SK-N-SH treated with all-trans-retinoic acid at 6 μM for 48 hours (cell line): Measurements from ENCODE around the gene IGDCC3.
"Not testable (repeated sequence)": the region's sequence is repeated elsewhere in the genome, so short reads cannot be mapped to it uniquely, and the experiment has no call there.

Experiments
- ATAC-seq: fragments of 200-7000 bp; cut with Tn5 transposase; 3 replicates; pipeline ENCODE4 v1.9.1; 2020; ENCODE audit warnings: mild to moderate bottlenecking, moderate library complexity
- ARNTL ChIP-seq: fragments of 450-650 bp; formaldehyde crosslinking; IDR thresholded peaks from 2 replicates; pipeline ENCODE4 v1.5.0; 2020; ENCODE audit warnings: low read depth, mild to moderate bottlenecking, moderate library complexity, borderline replicate concordance
- BACH2 ChIP-seq: fragments of 250-450 bp; sonication (Bioruptor Pico); IDR thresholded peaks from 2 replicates; pipeline ENCODE4 v1.9.0; 2021; ENCODE audit warnings: mild to moderate bottlenecking, borderline replicate concordance
- CSDC2 ChIP-seq: fragments of 250-450 bp; sonication (Bioruptor Pico); IDR thresholded peaks from 2 replicates; pipeline ENCODE4 v1.5.0; 2020; ENCODE audit warnings: mild to moderate bottlenecking, moderate library complexity
- ESRRG ChIP-seq: fragments of 250-450 bp; sonication (Bioruptor Pico); IDR thresholded peaks from 2 replicates; pipeline ENCODE4 v1.6.1; 2021; ENCODE audit warnings: mild to moderate bottlenecking
- GLIS3 ChIP-seq: fragments of 250-450 bp; sonication (Bioruptor Pico); IDR thresholded peaks from 2 replicates; pipeline ENCODE4 v1.5.0; 2020; ENCODE audit warnings: mild to moderate bottlenecking, moderate library complexity
- OSR1 ChIP-seq: fragments of 250-450 bp; sonication (Bioruptor Pico); IDR thresholded peaks from 2 replicates; pipeline ENCODE4 v1.8.0; 2022; ENCODE audit warnings: moderate library complexity, mild to moderate bottlenecking, inconsistent platforms
- PPARA ChIP-seq: fragments of 250-450 bp; sonication (Bioruptor Pico); IDR thresholded peaks from 2 replicates; pipeline ENCODE4 v1.5.0; 2020; ENCODE audit warnings: mild to moderate bottlenecking, borderline replicate concordance
- RARB ChIP-seq: fragments of 250-450 bp; sonication (Bioruptor Pico); IDR thresholded peaks from 2 replicates; pipeline ENCODE4 v1.8.0; 2021; ENCODE audit warnings: mild to moderate bottlenecking, moderate library complexity
- TOX ChIP-seq: fragments of 250-450 bp; sonication (Bioruptor Pico); IDR thresholded peaks from 2 replicates; pipeline ENCODE4 v1.8.0; 2021; ENCODE audit warnings: mild to moderate bottlenecking, moderate library complexity, borderline replicate concordance
- ZFP30 ChIP-seq: fragments of 450-650 bp; formaldehyde crosslinking; IDR thresholded peaks from 2 replicates; pipeline ENCODE4 v1.5.0; 2022; ENCODE audit warnings: mild to moderate bottlenecking, moderate library complexity
- ZNF565 ChIP-seq: fragments of 450-650 bp; formaldehyde crosslinking; conservative IDR thresholded peaks from 2 replicates; pipeline ENCODE4 v1.5.0; 2020; ENCODE audit warnings: low read depth, mild to moderate bottlenecking, moderate library complexity
- ZNF70 ChIP-seq: fragments of 450-650 bp; formaldehyde crosslinking; IDR thresholded peaks from 2 replicates; pipeline ENCODE4 v1.5.0; 2020; ENCODE audit warnings: mild to moderate bottlenecking, moderate library complexity
- ZNF8 ChIP-seq: fragments of 450-650 bp; formaldehyde crosslinking; IDR thresholded peaks from 2 replicates; pipeline ENCODE4 v1.5.0; 2020; ENCODE audit warnings: mild to moderate bottlenecking, moderate library complexity
- TF ChIP-seq, protein P1 (sequence below): fragments of 250-450 bp; sonication (Bioruptor Pico); IDR thresholded peaks from 2 replicates; pipeline ENCODE4 v1.8.0; 2020; ENCODE audit warnings: mild to moderate bottlenecking, moderate library complexity, borderline replicate concordance
- TF ChIP-seq, protein P2 (sequence below): fragments of 250-450 bp; sonication (Bioruptor Pico); IDR thresholded peaks from 2 replicates; pipeline ENCODE4 v1.8.0; 2021; ENCODE audit warnings: low read depth, mild to moderate bottlenecking, moderate library complexity, borderline replicate concordance
- TF ChIP-seq, protein P3 (sequence below): fragments of 250-450 bp; sonication (Bioruptor Pico); IDR thresholded peaks from 2 replicates; pipeline ENCODE4 v1.5.1; 2021; ENCODE audit warnings: mild to moderate bottlenecking, moderate library complexity
- TF ChIP-seq, protein P4 (sequence below): fragments of 250-450 bp; sonication (Bioruptor Pico); IDR thresholded peaks from 2 replicates; pipeline ENCODE4 v1.5.0; 2020; ENCODE audit warnings: mild to moderate bottlenecking, moderate library complexity
- TF ChIP-seq, protein P5 (sequence below): fragments of 250-450 bp; sonication (Bioruptor Pico); IDR thresholded peaks from 2 replicates; pipeline ENCODE4 v1.5.1; 2020; ENCODE audit warnings: low read depth, mild to moderate bottlenecking, moderate library complexity

IGDCC3 gene

DNA sequence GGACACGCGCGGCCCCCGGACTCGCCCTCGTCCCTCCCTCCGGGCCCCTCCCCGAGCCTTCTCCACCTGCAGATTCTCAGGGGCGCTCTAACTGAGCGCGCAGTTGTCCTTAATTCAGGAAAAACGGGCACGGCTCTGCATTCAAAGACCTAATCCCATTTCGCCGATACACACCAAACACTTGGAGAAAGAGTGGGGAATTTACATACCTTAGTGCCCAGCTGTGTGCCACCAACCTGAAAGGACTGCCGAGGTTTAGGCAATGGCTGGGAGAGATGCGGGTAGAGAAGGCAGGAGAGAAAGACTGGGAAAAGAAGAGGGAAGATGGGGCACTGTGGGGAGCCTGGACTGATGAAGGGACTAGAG is 21.8 kb downstream of the IGDCC3 start:
- TF ChIP-seq ZNF70 (CRISPR knock-in tag) = no peak
- TF ChIP-seq RARB (CRISPR knock-in tag) = no peak
- TF ChIP-seq BACH2 (CRISPR knock-in tag) = no peak
- no peak for TF ChIP-seq ARNTL (CRISPR knock-in tag)
- no peak for TF ChIP-seq ZNF565 (CRISPR knock-in tag)
- TF ChIP-seq ZNF8 (CRISPR knock-in tag) = no peak
- TF ChIP-seq OSR1 (CRISPR knock-in tag) = no peak
- TF ChIP-seq TOX = no peak
- TF ChIP-seq, protein P1, sequence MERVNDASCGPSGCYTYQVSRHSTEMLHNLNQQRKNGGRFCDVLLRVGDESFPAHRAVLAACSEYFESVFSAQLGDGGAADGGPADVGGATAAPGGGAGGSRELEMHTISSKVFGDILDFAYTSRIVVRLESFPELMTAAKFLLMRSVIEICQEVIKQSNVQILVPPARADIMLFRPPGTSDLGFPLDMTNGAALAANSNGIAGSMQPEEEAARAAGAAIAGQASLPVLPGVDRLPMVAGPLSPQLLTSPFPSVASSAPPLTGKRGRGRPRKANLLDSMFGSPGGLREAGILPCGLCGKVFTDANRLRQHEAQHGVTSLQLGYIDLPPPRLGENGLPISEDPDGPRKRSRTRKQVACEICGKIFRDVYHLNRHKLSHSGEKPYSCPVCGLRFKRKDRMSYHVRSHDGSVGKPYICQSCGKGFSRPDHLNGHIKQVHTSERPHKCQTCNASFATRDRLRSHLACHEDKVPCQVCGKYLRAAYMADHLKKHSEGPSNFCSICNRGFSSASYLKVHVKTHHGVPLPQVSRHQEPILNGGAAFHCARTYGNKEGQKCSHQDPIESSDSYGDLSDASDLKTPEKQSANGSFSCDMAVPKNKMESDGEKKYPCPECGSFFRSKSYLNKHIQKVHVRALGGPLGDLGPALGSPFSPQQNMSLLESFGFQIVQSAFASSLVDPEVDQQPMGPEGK (CRISPR knock-in tag) = no peak
- TF ChIP-seq, protein P2, sequence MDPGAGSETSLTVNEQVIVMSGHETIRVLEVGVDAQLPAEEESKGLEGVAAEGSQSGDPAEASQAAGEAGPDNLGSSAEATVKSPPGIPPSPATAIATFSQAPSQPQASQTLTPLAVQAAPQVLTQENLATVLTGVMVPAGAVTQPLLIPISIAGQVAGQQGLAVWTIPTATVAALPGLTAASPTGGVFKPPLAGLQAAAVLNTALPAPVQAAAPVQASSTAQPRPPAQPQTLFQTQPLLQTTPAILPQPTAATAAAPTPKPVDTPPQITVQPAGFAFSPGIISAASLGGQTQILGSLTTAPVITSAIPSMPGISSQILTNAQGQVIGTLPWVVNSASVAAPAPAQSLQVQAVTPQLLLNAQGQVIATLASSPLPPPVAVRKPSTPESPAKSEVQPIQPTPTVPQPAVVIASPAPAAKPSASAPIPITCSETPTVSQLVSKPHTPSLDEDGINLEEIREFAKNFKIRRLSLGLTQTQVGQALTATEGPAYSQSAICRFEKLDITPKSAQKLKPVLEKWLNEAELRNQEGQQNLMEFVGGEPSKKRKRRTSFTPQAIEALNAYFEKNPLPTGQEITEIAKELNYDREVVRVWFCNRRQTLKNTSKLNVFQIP (CRISPR knock-in tag) = no peak
- TF ChIP-seq, protein P3, sequence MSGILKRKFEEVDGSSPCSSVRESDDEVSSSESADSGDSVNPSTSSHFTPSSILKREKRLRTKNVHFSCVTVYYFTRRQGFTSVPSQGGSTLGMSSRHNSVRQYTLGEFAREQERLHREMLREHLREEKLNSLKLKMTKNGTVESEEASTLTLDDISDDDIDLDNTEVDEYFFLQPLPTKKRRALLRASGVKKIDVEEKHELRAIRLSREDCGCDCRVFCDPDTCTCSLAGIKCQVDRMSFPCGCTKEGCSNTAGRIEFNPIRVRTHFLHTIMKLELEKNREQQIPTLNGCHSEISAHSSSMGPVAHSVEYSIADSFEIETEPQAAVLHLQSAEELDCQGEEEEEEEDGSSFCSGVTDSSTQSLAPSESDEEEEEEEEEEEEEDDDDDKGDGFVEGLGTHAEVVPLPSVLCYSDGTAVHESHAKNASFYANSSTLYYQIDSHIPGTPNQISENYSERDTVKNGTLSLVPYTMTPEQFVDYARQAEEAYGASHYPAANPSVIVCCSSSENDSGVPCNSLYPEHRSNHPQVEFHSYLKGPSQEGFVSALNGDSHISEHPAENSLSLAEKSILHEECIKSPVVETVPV (CRISPR knock-in tag) = no peak
- no peak for TF ChIP-seq PPARA (CRISPR knock-in tag)
- no peak for TF ChIP-seq CSDC2 (CRISPR knock-in tag)
- no peak for TF ChIP-seq ZFP30 (CRISPR knock-in tag)
- TF ChIP-seq, protein P4, sequence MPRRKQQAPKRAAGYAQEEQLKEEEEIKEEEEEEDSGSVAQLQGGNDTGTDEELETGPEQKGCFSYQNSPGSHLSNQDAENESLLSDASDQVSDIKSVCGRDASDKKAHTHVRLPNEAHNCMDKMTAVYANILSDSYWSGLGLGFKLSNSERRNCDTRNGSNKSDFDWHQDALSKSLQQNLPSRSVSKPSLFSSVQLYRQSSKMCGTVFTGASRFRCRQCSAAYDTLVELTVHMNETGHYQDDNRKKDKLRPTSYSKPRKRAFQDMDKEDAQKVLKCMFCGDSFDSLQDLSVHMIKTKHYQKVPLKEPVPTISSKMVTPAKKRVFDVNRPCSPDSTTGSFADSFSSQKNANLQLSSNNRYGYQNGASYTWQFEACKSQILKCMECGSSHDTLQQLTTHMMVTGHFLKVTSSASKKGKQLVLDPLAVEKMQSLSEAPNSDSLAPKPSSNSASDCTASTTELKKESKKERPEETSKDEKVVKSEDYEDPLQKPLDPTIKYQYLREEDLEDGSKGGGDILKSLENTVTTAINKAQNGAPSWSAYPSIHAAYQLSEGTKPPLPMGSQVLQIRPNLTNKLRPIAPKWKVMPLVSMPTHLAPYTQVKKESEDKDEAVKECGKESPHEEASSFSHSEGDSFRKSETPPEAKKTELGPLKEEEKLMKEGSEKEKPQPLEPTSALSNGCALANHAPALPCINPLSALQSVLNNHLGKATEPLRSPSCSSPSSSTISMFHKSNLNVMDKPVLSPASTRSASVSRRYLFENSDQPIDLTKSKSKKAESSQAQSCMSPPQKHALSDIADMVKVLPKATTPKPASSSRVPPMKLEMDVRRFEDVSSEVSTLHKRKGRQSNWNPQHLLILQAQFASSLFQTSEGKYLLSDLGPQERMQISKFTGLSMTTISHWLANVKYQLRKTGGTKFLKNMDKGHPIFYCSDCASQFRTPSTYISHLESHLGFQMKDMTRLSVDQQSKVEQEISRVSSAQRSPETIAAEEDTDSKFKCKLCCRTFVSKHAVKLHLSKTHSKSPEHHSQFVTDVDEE (CRISPR knock-in tag) = no peak
- TF ChIP-seq GLIS3 (CRISPR knock-in tag) = no peak
- TF ChIP-seq, all 23 proteins: peak for 0

DNA sequence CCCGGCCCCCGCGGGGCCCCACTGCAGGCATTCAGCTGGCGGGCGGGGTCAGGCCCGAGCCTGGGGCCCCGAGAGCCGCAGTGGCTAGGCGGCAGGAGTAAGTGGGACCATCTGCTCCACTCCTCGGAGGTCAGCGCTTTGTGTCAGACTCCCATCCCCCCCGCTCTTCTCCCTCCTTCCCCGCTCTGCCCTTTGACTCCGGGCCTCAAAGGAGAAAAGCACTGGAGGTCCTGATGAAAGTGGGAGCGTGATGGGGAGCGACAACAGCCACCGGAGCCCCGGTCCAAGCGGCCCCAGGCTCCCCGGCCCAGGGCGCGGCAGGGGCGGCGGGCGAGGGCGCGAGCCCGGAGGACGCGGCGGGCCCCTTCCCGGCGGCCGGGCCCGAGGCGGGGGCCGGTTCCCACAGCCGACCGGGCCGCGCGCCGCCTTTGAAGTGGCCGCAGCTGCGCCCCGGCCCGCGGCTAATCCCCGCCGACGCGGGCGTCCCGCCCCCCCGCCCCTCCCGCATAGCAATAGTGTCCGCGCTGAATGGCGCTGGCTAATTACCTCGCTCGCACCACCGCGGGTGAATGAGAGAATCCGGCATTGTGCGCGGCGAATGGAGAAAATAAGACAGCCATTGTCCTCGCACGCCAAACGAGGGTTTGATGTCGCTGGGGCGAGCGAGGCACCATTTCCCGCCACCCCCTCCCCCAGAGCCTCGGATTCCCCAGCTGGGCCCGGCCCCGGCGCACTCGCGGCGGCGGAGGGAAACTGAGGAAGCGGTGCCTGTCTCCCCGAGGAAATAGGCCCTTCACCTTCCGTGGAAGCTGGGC is 22.4 kb downstream of the IGDCC3 start:
- TF ChIP-seq ESRRG (CRISPR knock-in tag) = no peak
- TF ChIP-seq, all 23 proteins: peak for 0
- ATAC-seq = no peak

More for the DNA sequence above, 21.8 kb downstream of the IGDCC3 start:
- no peak for ATAC-seq

DNA sequence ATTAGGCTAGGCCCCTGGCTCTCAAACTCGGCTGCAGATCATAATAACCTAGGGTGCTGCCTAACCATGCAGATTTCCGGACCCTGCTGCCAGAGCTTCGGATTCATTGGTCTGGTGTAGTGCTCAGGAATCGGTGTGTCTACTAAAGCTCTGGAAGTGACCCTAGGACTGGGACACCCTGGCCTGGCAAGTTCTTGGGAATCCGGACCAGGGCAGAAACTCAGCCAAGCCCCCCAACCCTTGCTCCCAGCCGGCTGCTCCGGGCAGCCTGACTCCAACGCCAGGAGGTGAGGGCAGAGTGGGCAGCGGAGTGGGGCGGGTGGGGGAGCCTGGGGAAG is 23.0 kb downstream of the IGDCC3 start:
- TF ChIP-seq ZNF565 (CRISPR knock-in tag) (no peak), ARNTL (CRISPR knock-in tag) (no peak)
- TF ChIP-seq, protein P5, sequence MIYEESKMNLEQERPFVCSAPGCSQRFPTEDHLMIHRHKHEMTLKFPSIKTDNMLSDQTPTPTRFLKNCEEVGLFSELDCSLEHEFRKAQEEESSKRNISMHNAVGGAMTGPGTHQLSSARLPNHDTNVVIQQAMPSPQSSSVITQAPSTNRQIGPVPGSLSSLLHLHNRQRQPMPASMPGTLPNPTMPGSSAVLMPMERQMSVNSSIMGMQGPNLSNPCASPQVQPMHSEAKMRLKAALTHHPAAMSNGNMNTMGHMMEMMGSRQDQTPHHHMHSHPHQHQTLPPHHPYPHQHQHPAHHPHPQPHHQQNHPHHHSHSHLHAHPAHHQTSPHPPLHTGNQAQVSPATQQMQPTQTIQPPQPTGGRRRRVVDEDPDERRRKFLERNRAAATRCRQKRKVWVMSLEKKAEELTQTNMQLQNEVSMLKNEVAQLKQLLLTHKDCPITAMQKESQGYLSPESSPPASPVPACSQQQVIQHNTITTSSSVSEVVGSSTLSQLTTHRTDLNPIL = no peak
- TF ChIP-seq, all 23 proteins: peak for 0
- no peak for ATAC-seq

DNA sequence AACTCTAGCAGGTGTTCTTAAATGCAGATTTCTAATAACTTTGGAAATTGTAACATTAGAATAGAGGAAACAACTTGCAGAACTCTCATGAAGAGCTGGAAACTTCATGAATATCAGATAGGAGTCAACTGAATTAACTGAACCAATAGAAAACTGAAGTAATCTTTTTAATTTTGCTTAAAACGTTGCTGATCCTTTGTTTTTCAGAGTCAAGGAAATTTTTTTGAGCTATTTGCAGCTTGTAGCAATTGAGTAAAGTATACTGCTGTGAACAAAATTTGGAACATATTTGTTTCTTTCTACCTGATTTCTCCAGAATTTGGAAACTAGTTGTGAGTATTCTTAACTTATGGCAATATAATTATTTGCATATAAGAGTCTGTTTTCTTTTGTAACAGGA is 25.8 kb downstream of the IGDCC3 start:
- not testable (repeated sequence) for ATAC-seq
